ENCODE measurements around the gene PTPN3.

Gene PTPN3

DNA sequence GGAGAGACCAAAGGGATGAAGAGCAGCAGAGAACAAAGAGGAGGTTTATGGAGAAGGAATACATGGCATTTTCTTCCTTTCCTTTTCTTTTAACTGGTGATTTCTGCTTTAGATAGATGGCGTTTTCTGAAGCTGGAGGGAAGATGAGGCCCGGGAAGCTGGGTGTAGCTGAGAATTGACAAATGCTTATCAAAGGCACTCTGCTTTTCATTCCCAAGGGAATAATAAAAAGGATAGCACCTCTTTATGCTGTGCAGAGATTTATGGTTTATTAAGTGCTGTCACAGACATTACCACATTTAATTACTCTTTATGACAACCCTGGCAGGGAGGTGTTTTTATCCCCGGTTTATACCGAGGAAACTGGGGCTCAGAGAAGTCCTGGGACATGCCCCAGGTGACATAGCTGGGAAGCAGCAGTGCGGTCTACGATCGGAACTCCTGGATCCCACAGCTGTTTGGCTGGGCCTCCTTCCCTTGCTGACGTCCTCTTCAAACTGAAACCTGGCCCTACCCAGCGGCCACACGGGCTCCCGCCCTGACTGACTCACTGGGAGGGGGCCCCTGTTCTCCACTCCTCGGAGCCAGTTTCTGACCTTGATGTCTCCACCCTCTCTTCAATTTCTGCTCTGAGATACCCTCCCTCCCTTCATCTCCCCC lies 169.0 kb downstream of the PTPN3 start:
- DNase-seq = no peak
